HEK293 (cell line): ENCODE measurements around the gene CDKL2.

Experiments
- ZFP69B ChIP-seq: fragments of 450-650 bp; formaldehyde crosslinking; IDR thresholded peaks from 2 replicates; pipeline ENCODE4 v1.5.1; 2016; ENCODE audit warnings: missing biosample characterization, missing genetic modification characterization
- ZNF155 ChIP-seq: fragments of 450-650 bp; formaldehyde crosslinking; IDR thresholded peaks from 2 replicates; pipeline ENCODE4 v1.5.1; 2016; ENCODE audit warnings: missing biosample characterization, missing genetic modification characterization
- ZNF184 ChIP-seq: fragments of 450-650 bp; IDR thresholded peaks from 2 replicates; pipeline ENCODE4 v1.5.1; 2018; ENCODE audit warnings: missing biosample characterization, mild to moderate bottlenecking, missing genetic modification characterization
- ZNF24 ChIP-seq: fragments of 450-650 bp; formaldehyde crosslinking; IDR thresholded peaks from 2 replicates; pipeline ENCODE4 v1.5.1; 2016; ENCODE audit warnings: missing biosample characterization, missing genetic modification characterization
- ZNF350 ChIP-seq: fragments of 450-650 bp; formaldehyde crosslinking; IDR thresholded peaks from 2 replicates; pipeline ENCODE4 v1.5.0; 2017; ENCODE audit warnings: missing biosample characterization, mild to moderate bottlenecking, missing genetic modification characterization
- ZNF785 ChIP-seq: fragments of 450-650 bp; formaldehyde crosslinking; IDR thresholded peaks from 2 replicates; pipeline ENCODE4 v1.5.1; 2016; ENCODE audit warnings: missing biosample characterization, missing genetic modification characterization
- TF ChIP-seq, protein P1 (sequence below): fragments of 450-650 bp; formaldehyde crosslinking; IDR thresholded peaks from 2 replicates; pipeline ENCODE4 v1.5.1; 2016; ENCODE audit warnings: missing biosample characterization, missing genetic modification characterization

DNA sequence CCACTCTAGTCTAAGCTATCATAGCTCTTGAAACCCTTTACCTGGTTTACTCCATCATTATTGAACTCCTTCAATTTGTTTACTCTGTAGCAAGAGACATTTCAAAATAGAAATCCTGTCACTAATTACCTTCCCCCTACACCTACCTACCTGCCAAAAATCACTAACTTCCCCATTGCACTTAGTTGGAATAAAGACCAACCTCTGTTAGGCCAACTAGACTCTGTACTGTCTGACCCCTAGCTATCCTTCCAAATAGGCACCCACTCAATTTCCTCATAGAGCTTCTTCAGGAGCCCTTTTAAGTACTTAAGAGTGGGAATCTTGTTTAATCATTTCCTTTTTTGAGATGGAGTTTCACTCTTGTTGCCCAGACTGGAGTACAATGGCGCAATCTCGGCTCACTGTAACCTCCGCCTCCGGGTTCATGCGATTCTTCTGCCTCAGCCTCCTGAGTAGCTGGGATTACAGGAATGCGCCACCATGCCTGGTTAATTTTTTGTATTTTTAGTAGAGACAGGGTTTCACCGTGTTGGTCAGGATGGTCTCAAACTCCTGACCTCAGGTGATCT is 8.9 kb upstream of the CDKL2 start:
- TF ChIP-seq ZNF350 (tag by site-specific recombination), result no peak
- no peak for TF ChIP-seq ZNF155 (tag by site-specific recombination)
- TF ChIP-seq, protein P1, sequence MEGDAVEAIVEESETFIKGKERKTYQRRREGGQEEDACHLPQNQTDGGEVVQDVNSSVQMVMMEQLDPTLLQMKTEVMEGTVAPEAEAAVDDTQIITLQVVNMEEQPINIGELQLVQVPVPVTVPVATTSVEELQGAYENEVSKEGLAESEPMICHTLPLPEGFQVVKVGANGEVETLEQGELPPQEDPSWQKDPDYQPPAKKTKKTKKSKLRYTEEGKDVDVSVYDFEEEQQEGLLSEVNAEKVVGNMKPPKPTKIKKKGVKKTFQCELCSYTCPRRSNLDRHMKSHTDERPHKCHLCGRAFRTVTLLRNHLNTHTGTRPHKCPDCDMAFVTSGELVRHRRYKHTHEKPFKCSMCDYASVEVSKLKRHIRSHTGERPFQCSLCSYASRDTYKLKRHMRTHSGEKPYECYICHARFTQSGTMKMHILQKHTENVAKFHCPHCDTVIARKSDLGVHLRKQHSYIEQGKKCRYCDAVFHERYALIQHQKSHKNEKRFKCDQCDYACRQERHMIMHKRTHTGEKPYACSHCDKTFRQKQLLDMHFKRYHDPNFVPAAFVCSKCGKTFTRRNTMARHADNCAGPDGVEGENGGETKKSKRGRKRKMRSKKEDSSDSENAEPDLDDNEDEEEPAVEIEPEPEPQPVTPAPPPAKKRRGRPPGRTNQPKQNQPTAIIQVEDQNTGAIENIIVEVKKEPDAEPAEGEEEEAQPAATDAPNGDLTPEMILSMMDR, result no peak
- no peak for TF ChIP-seq ZNF785 (tag by site-specific recombination)
- TF ChIP-seq ZFP69B (tag by site-specific recombination), result no peak
- TF ChIP-seq ZNF24 (tag by site-specific recombination), result no peak
- TF ChIP-seq ZNF184 (tag by site-specific recombination), result no peak
